Stimulated activated CD4-positive, alpha-beta T cell treated with anti-CD3 and anti-CD28 coated beads, Interleukin-4, amount 100 ng/mL, for 48 hours (primary cell): ENCODE measurements around the gene GABRR3.
A peak's percentile ranks its signal among the peaks of the same experiment; 100 is the strongest.

Experiments
- DNase-seq, 2 donors: peaks; one replicate each; pipeline ENCODE4 v3.0.0-alpha.2; 2020; ENCODE audit warnings: low read depth in 2 of 2

Gene GABRR3

GRCh38 chr3:98035208-98035607 is at the start of gene GABRR3:
TSS of gene GABRR3 (minus strand) at chr3:98035315. CDS start at chr3:98034987, 328 bp downstream.
- DNase-seq = no peak

GRCh38 chr3:98073486-98073885 is 38.4 kb upstream of the GABRR3 start:
- no peak for DNase-seq

GRCh38 chr3:98070840-98071239 is 35.7 kb upstream of the GABRR3 start:
- no peak for DNase-seq

- DNase-seq = no peak
These were observed 33.7 kb upstream of the GABRR3 start for GRCh38 chr3:98068824-98069223.

DNA sequence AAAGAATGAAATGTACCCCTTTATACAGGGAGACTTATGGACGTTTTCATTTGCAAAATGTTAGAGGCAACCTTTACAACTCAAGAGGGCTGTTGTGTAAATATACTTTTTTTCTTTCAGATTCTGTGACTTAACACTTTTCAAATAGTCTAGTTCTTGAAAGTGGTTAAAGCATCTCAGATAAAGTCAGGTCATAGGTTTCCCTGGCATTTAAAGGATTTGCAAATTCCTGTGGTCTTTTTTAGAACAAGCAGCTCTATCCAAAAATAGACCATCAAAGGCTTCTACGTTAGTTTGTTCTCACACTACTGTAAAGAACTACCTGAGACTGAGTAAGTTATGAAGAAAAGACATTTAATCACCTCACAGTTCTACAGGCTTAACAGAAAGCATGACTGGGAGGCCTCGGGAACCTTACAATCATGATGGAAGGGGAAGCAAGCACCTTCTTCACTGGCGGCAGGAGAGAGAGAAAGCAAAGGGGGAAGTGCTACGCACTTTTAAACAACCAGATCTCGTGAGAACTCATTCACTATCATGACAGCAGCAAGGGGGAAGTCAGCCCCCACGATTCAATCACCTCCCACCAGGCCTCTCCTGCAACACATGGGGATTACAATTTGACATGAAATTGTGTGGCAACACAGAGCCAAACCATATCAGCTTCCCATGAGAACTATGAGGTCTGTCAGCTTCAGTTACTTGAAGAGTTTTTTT is 23.3 kb upstream of the GABRR3 start:
- no peak for DNase-seq

DNA sequence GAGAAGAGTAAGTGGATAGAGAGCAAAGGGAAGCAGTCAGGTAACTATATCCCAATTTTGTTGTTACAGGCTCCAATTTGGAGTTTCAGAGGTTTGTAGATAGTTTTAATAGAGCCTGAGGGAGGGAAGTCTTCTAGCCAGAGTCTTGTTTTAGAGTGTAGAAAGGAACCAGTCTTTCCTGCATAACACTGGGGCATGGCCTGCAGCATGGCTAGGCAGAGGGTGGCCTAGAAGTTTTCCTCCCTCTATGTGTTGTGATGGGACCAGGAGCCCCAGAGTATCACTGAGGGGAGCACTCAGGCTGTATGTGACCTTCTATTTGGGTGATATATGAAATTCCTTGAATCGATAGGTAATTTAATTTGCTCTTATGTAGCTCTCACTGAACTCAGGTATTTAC is 22.5 kb upstream of the GABRR3 start:
- no peak for DNase-seq

DNA sequence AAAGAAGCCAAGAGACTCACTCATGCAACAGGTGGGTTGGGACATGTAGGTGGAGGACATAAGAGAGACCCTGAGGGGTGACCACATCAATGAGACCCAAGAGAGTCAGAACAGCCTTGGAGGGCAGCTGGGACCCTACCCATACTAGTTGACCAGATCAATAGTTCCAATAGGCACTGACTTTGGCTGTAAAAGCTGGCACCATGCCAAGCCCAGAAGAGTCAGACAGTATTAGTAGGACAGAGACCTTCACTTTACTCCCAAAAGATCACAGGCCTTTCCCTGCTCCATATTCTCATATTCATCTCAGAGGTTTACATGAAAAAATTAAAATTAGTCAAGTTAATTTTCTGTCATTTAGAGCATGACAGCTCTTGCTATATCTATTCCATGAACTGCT is 20.9 kb upstream of the GABRR3 start:
- DNase-seq = no peak

DNA sequence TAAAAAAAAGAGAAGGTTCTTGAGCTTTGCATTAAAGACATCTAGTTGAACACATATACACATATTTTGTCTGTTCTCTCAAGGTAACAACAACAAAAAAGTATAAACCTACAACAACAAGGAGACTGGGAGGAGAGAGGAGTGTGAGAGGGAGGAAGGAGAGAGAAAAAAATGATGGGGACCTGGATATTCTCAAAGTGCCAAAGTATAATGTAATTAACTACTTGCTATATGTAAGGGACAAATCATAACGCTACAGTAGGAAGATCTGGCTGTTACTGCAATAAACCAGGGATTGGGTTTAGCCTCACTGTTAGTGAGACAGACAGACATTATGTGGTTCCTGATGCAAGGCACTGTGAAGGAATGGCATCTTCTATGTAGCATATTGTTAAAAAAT is 14.2 kb upstream of the GABRR3 start:
- no peak for DNase-seq

GRCh38 chr3:98048586-98048985 is 13.5 kb upstream of the GABRR3 start:
- DNase-seq = no peak

GRCh38 chr3:98041350-98041749 is 6.2 kb upstream of the GABRR3 start:
- no peak for DNase-seq

- peak; percentile 51 to 62 for DNase-seq
These were observed 4.4 kb upstream of the GABRR3 start for GRCh38 chr3:98039322-98040024.

DNA sequence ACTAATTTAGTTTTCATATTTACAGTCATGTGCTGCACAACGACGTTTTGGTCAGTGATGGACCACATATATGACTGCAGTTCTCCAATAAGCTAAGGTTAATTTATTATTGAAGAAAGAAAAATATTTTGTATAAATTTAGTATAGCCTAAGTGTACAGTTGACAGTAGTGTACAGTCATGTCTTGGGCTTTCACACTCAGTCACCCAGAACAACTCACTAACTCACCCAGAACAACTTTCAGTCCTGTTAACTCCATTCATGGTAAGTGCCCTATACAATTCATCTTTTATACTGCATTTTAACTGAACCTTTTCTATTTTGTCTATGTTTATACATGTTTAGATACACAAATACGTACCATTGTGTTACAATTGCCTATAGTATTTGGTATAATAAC is 3.8 kb upstream of the GABRR3 start:
- no peak for DNase-seq

GRCh38 chr3:98038286-98038685 is 3.2 kb upstream of the GABRR3 start:
- DNase-seq = no peak

DNA sequence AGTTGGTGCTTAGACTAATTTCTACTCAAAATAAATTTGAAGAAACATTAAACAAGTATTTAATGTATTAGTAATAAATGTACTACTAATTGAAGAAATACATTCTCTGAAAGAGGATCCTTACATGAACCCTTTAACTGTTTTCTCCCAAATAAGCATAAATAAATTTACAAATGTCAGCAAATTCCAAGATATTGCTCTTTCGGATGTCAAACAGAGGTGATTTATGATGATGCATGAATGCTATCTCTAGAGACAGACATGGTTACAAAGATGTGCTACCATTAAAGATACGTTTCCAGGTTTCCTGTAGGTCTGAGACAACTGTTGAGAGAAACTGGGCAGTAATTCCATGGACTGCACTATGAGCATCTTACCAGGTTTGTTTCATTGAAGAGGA is 629 bp downstream of the GABRR3 start:
- DNase-seq = no peak

- DNase-seq = no peak
These were observed 1.1 kb downstream of the GABRR3 start for GRCh38 chr3:98034036-98034435.

DNA sequence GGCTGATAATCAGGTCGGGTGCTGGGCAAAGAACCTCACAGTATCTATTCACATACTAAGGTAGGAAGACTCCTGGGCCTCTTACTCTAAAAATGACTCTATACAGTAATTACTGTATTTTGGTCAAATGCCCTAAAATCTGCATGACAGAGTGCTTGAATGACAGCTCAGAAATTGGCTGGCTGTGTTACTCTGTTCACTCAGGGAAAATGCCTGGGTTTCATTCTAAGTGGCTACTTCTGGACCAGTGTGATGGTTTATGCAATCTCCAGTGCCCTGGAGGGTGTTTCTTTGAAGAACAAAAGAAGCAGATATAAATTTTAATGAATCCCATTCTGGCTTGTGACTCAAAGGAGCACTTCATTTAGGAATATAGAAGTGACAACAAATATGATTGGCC is 2.2 kb downstream of the GABRR3 start:
- no peak for DNase-seq

GRCh38 chr3:98032265-98032664 is 2.9 kb downstream of the GABRR3 start:
- no peak for DNase-seq

GRCh38 chr3:98029083-98029482 is 6.0 kb downstream of the GABRR3 start:
- DNase-seq = no peak

- no peak for DNase-seq
These were observed 8.0 kb downstream of the GABRR3 start for GRCh38 chr3:98027085-98027446.

DNA sequence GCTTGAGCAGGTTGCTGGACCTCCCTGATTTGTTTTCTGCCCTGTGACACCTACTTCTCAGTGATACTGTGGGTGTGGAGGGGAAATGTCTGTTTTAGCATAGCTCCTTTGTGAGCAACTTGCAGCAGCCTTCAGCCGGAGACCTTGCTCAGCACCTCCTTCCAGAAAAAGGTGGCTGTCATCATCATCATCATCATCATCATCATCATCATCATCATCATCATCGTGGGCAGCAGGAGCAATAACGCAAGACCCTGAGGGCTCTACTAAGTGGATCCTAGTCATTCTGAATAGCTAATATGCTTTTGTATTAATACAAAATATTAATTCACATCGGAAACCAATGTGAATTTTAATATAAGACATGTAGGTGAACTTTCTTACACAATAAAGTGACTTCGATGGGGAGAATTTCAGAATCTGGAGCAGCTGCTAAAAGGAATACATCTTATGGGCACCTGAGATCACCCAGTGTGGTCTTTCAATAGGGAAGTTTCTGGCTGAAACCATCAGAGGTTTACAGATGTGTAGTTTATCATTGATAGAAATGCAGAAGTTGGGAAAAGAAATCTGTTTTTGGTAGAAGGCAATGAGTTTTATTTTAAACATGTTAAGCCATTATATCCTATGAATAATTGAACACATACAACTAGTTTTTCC is 8.6 kb downstream of the GABRR3 start:
- DNase-seq = no peak

DNA sequence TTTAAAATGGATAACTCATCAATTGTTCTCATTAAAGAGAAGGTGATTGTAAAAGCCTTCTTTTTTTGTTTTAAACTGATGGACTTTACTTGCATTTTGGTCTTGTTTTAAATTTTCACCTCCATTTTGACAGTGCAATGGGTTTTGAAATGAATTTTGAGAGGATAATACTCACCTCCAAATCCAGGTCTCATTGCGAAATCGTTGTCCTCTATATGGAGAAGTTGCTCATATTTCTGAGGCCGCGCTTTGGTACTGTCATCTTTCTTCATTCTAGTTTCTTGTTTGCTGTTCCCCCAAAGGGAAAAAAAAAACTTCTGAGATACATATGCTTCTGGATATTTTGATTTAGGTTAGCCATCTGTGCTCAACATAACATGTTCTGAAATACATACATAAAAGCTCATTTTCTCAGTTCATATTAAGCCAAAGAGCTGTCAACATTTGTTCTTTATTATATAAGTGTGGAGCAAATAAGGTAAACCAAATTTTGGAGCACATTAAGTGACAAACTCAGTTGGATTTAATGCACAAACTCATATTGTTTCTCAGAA is 9.6 kb downstream of the GABRR3 start:
- no peak for DNase-seq

- peak; percentile 87 to 98 for DNase-seq
These were observed 11.9 kb downstream of the GABRR3 start for GRCh38 chr3:98022978-98023820.
